NCI-H1694 treated with DMSO at 0.1 percent for 48 hours (cell line): ENCODE results near the gene PLA2G4B.
"Not testable (repeated sequence)": the region's sequence is repeated elsewhere in the genome, so short reads cannot be mapped to it uniquely, and the experiment has no call there.

Source experiments
- DNase-seq: peaks from one replicate; lab custom pipeline; 2025; lab: John Stamatoyannopoulos, UW

The PLA2G4B gene

DNA sequence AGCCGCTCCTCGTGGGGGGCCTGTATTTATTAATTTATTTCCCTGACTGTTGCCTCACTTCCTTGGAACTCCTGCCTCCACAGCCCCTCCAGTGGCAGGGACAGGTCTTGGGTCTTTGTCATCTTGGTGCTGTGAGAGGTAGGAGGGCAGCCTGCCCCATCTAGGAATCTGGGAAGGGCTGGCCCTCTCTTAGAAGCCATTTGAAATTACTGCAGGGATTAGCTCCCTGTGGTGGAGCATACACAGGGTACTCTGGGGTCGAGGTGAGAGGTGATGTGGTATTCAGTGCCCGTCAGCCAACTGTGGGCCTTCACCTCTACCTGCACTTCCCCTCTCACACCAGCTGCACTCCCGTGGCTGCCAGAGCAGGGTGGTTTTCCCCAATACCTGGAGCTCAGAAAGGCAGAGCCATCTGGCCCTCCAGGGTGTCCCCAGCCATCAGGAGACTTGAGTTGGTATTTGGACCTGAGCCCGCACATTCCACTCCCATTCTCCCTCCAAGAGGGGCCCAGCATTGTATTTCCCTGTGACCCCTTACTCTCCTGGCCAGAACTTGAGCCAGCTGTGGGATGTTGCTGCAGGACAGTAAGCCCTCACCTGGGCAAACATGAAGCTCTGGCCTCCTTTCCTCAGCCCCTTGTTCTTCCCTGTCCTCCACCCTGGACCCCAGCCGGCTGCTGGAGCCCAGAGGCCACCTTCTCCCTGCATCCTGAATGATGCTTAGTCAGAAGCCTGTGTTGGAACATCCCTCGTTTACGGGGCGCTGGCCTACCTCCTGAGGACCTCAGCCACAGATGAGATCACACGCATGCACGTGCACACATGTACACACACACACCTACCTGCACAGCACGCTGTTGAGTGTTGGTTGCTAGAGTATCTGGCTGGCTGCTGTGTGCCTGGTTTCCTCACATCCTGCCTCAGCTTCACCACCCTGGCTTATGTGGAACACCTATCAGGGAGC, 12.8 kb upstream of the PLA2G4B start:
- no peak for DNase-seq

- no peak for DNase-seq
Measured at GRCh38 chr15:41827290-41827879, 11.3 kb upstream of the PLA2G4B start.

- peak; percentile 43 for DNase-seq
Measured at GRCh38 chr15:41827880-41828806, 10.5 kb upstream of the PLA2G4B start, which contains the start of gene JMJD7. JMJD7 (plus strand) TSS chr15:41828092; CDS start chr15:41828125, 33 bp downstream.

GRCh38 chr15:41828807-41829141, 9.9 kb upstream of the PLA2G4B start:
- no peak for DNase-seq

- no peak for DNase-seq
Measured at GRCh38 chr15:41829959-41830646, 8.5 kb upstream of the PLA2G4B start.

- DNase-seq: not testable (repeated sequence)
Measured at GRCh38 chr15:41831291-41831690, 7.4 kb upstream of the PLA2G4B start.

GRCh38 chr15:41832208-41832607, 6.4 kb upstream of the PLA2G4B start:
- DNase-seq: no peak

DNA sequence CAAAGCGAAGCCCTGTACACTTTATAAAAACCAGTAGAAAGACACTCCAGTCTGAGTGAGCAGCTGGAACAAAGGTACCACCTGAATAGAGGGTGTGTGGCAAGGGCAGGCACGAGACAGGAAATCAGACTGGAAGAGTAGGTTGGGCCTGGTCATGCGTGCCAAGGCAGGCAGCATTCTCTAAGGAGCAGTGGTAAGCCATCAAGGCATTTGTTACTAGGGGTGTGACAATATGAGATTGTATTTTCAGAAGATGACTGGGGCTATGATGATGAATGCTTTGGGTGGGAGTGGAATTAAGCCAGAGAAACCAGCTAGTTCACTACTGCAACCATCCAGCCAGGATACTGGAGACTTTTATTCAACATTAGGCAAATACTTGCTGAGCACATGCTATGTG, 5.8 kb upstream of the PLA2G4B start:
- no peak for DNase-seq

GRCh38 chr15:41834096-41834495, 4.6 kb upstream of the PLA2G4B start:
- DNase-seq: no peak

GRCh38 chr15:41836073-41836472, 2.6 kb upstream of the PLA2G4B start:
- DNase-seq: no peak

- DNase-seq: no peak
Measured at GRCh38 chr15:41836713-41837454, 1.8 kb upstream of the PLA2G4B start.

- DNase-seq: no peak
Measured at GRCh38 chr15:41839781-41840491, 1.3 kb downstream of the PLA2G4B start.

- no peak for DNase-seq
Measured at GRCh38 chr15:41840673-41841072, 2.0 kb downstream of the PLA2G4B start.

DNA sequence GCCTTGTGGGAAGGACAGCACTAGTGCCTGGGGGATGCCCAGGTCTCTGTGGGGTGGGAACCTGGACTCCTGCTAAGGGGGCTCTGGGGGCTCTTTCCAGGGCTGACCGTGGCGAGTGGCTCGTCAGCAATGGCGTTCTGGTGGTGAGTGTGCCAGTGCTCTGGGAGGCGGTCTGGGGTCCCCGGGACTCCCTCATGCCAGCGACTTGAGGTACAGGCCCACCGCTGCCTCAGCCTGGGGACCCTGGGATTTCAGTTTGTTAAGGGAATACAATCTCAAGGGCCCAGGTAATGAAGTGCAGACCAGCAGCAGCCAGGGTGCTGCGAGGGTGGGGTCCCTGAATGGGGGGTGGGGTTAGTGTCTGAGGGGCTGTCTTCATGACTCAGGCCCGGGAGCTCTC, 2.5 kb downstream of the PLA2G4B start:
- DNase-seq: no peak

GRCh38 chr15:41842229-41842628, 3.6 kb downstream of the PLA2G4B start:
- DNase-seq: no peak

DNA sequence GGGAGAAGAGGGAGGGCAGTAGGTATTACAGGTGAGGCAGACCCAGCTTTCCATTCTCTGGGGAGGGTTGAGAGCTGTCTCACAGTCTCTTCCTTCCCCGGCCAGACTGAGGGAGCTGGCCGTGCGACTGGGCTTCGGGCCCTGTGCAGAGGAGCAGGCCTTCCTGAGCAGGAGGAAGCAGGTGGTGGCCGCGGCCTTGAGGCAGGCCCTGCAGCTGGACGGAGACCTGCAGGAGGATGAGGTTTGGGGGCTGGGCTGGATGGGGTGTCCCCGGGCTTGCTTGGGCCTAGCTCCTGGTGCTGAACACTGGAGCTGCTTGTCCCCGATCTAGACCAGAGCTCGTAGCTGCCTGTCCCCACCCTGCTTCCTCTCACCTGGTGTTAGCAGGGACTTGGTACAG, 4.9 kb downstream of the PLA2G4B start:
- DNase-seq: no peak

- no peak for DNase-seq
Measured at GRCh38 chr15:41844814-41845213, 6.2 kb downstream of the PLA2G4B start.

- no peak for DNase-seq
Measured at GRCh38 chr15:41847206-41847605, 8.6 kb downstream of the PLA2G4B start.

- DNase-seq: no peak
Measured at GRCh38 chr15:41847981-41848380, 9.3 kb downstream of the PLA2G4B start.

- DNase-seq: no peak
Measured at GRCh38 chr15:41848631-41849030, 10.0 kb downstream of the PLA2G4B start.
